Lung (tissue), 12 donors: ENCODE data around the gene NR3C1. TPM values are rescaled to one million over a fixed set of nuclear protein-coding genes. Genes with fewer than 3 reads are reported as not detected.

Experiments
- ATAC-seq: fragments of 200-7000 bp; cut with Tn5 transposase; one replicate; pipeline ENCODE4 v1.9.1; 2020; ENCODE audit warnings: moderate number of reproducible peaks; ENCODE audit not compliant: insufficient read depth, low FRiP score
- DNase-seq, 3 donors: peaks; one replicate each; pipeline ENCODE4 v3.0.0-alpha.2; 2013 to 2017
- H3K27ac ChIP-seq, 2 donors: one replicate each; pipeline ENCODE4 v1.5.1; 2013; ENCODE audit warnings: mild to moderate bottlenecking in 2 of 2, moderate library complexity in 2 of 2, control low read depth in 1 of 2, inconsistent platforms in 1 of 2, low read depth in 1 of 2, low read length in 1 of 2
- H3K27me3 ChIP-seq, 3 donors: one replicate each; pipeline ENCODE4 v1.5.1; 2013; ENCODE audit warnings: low read length in 2 of 3; ENCODE audit not compliant: control insufficient read depth in 3 of 3, insufficient read depth in 3 of 3
- H3K36me3 ChIP-seq, 4 donors: one replicate each; pipeline ENCODE4 v1.5.1; 2013; ENCODE audit warnings: low read length in 4 of 4, mild to moderate bottlenecking in 1 of 4, moderate library complexity in 1 of 4; ENCODE audit not compliant: control insufficient read depth in 4 of 4, insufficient read depth in 4 of 4
- H3K4me1 ChIP-seq, 5 donors: one replicate each; pipeline ENCODE4 v1.5.1; 2013; ENCODE audit warnings: low read length in 5 of 5, mild to moderate bottlenecking in 2 of 5, moderate library complexity in 1 of 5; ENCODE audit not compliant: control insufficient read depth in 5 of 5, insufficient read depth in 5 of 5
- H3K4me3 ChIP-seq: one replicate; pipeline ENCODE4 v1.5.1; 2013; ENCODE audit warnings: mild to moderate bottlenecking, control low read depth, moderate library complexity
- H3K9ac ChIP-seq, 2 donors: one replicate each; pipeline ENCODE4 v1.5.1; 2013; ENCODE audit warnings: low read length in 2 of 2, control low read depth in 1 of 2; ENCODE audit not compliant: insufficient read depth in 1 of 2
- H3K9me3 ChIP-seq, 4 donors: one replicate each; pipeline ENCODE4 v1.5.1; 2013; ENCODE audit warnings: low read length in 3 of 4, mild to moderate bottlenecking in 1 of 4, moderate library complexity in 1 of 4; ENCODE audit not compliant: control insufficient read depth in 4 of 4, insufficient read depth in 3 of 4
- CTCF ChIP-seq: IDR thresholded peaks from 2 replicates; pipeline ENCODE4 v1.5.1; 2012; ENCODE audit warnings: mild to moderate bottlenecking; ENCODE audit errors: control extremely low read depth, extremely low read depth
- WGBS, 2 donors: extraction: QIAGEN DNeasy Blood & Tissue Kit; methylation state at CpG; one replicate each; pipeline ENCODE4 v1.1.7; 2013; 5-methylcytosine and 5-hydroxymethylcytosine counted together
- polyA plus RNA-seq, 2 donors: library from polyadenylated mRNA; stranded (reverse); fragments of 200-250 nt; gene quantifications; one replicate each; pipeline ENCODE4 v1.2.1, GENCODE V29; 2013
- total RNA-seq, 2 donors: library from RNA; depleted of rRNA in 1 of 2; stranded (reverse); fragments of >200 nt in 1 of 2; gene quantifications; one replicate each; pipeline ENCODE4 v1.2.1, GENCODE V29; 2014 to 2021
- donor health status: control.
- donor health status: control.
- donor health status: Bipolar disorder and iron deficiency.
- donor health status: healthy.
- donor health status: DM: yes; HTN: yes; CAD: no.

NR3C1 gene
- total and polyA plus RNA-seq, 4 donors, result 21.6 to 103 (median 48.2) TPM

- no peak for ATAC-seq
- H3K36me3 ChIP-seq, result no peaks in the 10 kb centered on the region
- no peaks in the 10 kb centered on the region for H3K9me3 ChIP-seq
- no peak overlapping the region for H3K4me3 ChIP-seq
- peaks cover 0 to 3% (median 0%) of the 10 kb centered on the region in 5 donors for H3K4me1 ChIP-seq
- TF ChIP-seq CTCF, result no peak
- H3K27me3 ChIP-seq, result no peaks in the 10 kb centered on the region
- H3K27ac ChIP-seq, result peak overlapping the region in 1 of 2 donors; percentile 82
- H3K9ac ChIP-seq, result peak overlapping the region in 1 of 2 donors; percentile 7
- WGBS, 2 donors, result 18 to 32% methylated on average over 6 of the region's 6 CpGs
- peak in 2 of 3 donors; percentile 26 to 32 for DNase-seq
Observed at GRCh38 chr5:143435210-143435657, 31.7 kb upstream of the NR3C1 start.

GRCh38 chr5:143434261-143435209, 31.0 kb upstream of the NR3C1 start:
- TF ChIP-seq CTCF, result no peak
- no peaks in the 10 kb centered on the region for H3K27me3 ChIP-seq
- H3K9ac ChIP-seq, result peak overlapping the region in 1 of 2 donors; percentile 7
- no peak overlapping the region for H3K4me3 ChIP-seq
- DNase-seq (no peak), ATAC-seq (no peak)
- H3K27ac ChIP-seq, result peak overlapping the region in 1 of 2 donors; percentile 82
- peaks cover 0 to 3% (median 0%) of the 10 kb centered on the region in 5 donors for H3K4me1 ChIP-seq
- no peaks in the 10 kb centered on the region for H3K36me3 ChIP-seq
- H3K9me3 ChIP-seq, result no peaks in the 10 kb centered on the region
- WGBS, 2 donors, result 28 to 42% methylated on average over 7 of the region's 7 CpGs

DNA sequence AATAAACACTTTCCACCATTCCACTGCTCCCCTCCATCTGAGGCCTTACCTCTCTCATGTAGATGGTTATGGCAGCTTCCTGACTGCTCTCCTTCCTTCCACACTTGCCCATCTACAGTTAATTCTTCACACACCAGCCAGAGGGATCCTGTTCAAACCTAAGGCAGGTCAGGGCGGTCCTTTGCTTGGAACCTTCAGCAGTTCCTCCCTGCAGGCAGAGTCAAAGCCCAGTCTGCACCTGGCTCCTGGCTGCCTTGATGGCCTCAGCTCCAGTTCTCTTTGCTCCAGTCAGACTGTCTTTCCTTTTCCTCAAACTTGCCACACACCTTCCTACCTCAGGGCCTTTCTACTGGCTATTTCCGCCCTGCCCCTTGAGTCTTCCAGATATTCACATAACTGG, 30.2 kb upstream of the NR3C1 start:
- Histone ChIP-seq H3K9me3 (no peaks in the 10 kb centered on the region), H3K4me1 (peaks cover 0 to 3% (median 0%) of the 10 kb centered on the region in 5 donors), H3K27me3 (no peaks in the 10 kb centered on the region), H3K27ac (no peak overlapping the region), H3K36me3 (no peaks in the 10 kb centered on the region), H3K9ac (no peak overlapping the region), H3K4me3 (no peak overlapping the region)
- TF ChIP-seq CTCF, result no peak
- 92 to 98% methylated on average over 2 of the region's 2 CpGs for WGBS, 2 donors
- DNase-seq (no peak), ATAC-seq (no peak)
